Activated CD8-positive, alpha-beta memory T cell treated with anti-CD3 and anti-CD28 coated beads, Interleukin-2, amount 10 ng/mL, durations not matched to agents 7 days and 5 days (primary cell): Measurements from ENCODE around the gene FAM83G. TPM values are rescaled to one million over a fixed set of nuclear protein-coding genes. Genes with fewer than 3 reads are reported as not detected.

Experiments used
- ATAC-seq: fragments of 150-1000 bp; cut with Tn5 transposase; one replicate; pipeline ENCODE4 v1.10.0; 2021; ENCODE audit warnings: moderate library complexity
- CTCF ChIA-PET: fragments of 350-600 bp; sonication (Branson Sonifier 250); formaldehyde crosslinking; loops from one replicate; lab custom pipeline; 2021; ENCODE audit warnings: antibody characterized with exemption; lab: Charles Lee
- DNase-seq: peaks from one replicate; pipeline ENCODE4 v3.0.0-alpha.2; 2020
- H3K27ac Mint-ChIP-seq: one replicate; pipeline ENCODE4 v1.8.0; 2021; ENCODE audit warnings: mild to moderate bottlenecking, mixed read lengths
- H3K27me3 Mint-ChIP-seq: one replicate; pipeline ENCODE4 v1.8.0; 2021; ENCODE audit warnings: mixed read lengths
- H3K36me3 Mint-ChIP-seq: one replicate; pipeline ENCODE4 v1.8.0; 2021; ENCODE audit warnings: mild to moderate bottlenecking, mixed read lengths
- H3K4me1 Mint-ChIP-seq: one replicate; pipeline ENCODE4 v1.8.0; 2021; ENCODE audit warnings: mixed read lengths
- H3K4me3 Mint-ChIP-seq: one replicate; pipeline ENCODE4 v1.8.0; 2021; ENCODE audit warnings: mild to moderate bottlenecking, moderate library complexity, mixed read lengths
- H3K9me3 Mint-ChIP-seq: one replicate; pipeline ENCODE4 v1.8.0; 2022; ENCODE audit warnings: low read depth, mixed read lengths
- total RNA-seq, 2 experiments: library from RNA; stranded (reverse); gene quantifications; one replicate each; pipeline ENCODE4 v1.2.3, GENCODE V29; 2021

FAM83G gene
- total RNA-seq, 2 experiments from 2014 or later, result 4.7 to 4.8 TPM

GRCh38 chr17:18971801-18972200 is 32.8 kb downstream of the FAM83G start:
- Mint-ChIP-seq H3K27ac (no peak overlapping the region), H3K4me1 (no peaks in the 10 kb centered on the region), H3K36me3 (no peaks in the 10 kb centered on the region), H3K27me3 (no peaks in the 10 kb centered on the region), H3K4me3 (no peak overlapping the region), H3K9me3 (no peaks in the 10 kb centered on the region)
- DNase-seq (no peak), ATAC-seq (no peak)
- CTCF ChIA-PET, result interaction anchor here (0.5 to 2.7 kb wide), 2 partner anchors 11 to 75 kb away, joined by 3 to 12 read pairs; no protein-coding TSS in a partner anchor

GRCh38 chr17:18970582-18971480 is 33.7 kb downstream of the FAM83G start:
- ATAC-seq (no peak), DNase-seq (no peak)
- Mint-ChIP-seq H3K27ac (no peak overlapping the region), H3K27me3 (no peaks in the 10 kb centered on the region), H3K4me1 (no peaks in the 10 kb centered on the region), H3K4me3 (no peak overlapping the region), H3K9me3 (no peaks in the 10 kb centered on the region), H3K36me3 (no peaks in the 10 kb centered on the region)
- CTCF ChIA-PET, result interaction anchor here (1.9 kb wide), 1 partner anchor 10 kb away, joined by 9 read pairs; no protein-coding TSS in a partner anchor

- CTCF ChIA-PET, result interaction anchor here (1.9 kb wide), 1 partner anchor 8 kb away, joined by 9 read pairs; no protein-coding TSS in a partner anchor
- no peak overlapping the region for H3K4me3 Mint-ChIP-seq
- H3K4me1 Mint-ChIP-seq, result no peaks in the 10 kb centered on the region
- no peak for DNase-seq
- no peak for ATAC-seq
- no peaks in the 10 kb centered on the region for H3K9me3 Mint-ChIP-seq
- no peaks in the 10 kb centered on the region for H3K36me3 Mint-ChIP-seq
- H3K27ac Mint-ChIP-seq, result no peak overlapping the region
- H3K27me3 Mint-ChIP-seq, result no peaks in the 10 kb centered on the region
These were observed 35.3 kb downstream of the FAM83G start for GRCh38 chr17:18968945-18969887.

GRCh38 chr17:18968345-18968744 is 36.2 kb downstream of the FAM83G start:
- Mint-ChIP-seq H3K27me3 (no peaks in the 10 kb centered on the region), H3K9me3 (no peaks in the 10 kb centered on the region), H3K27ac (no peak overlapping the region), H3K4me3 (no peak overlapping the region), H3K36me3 (no peaks in the 10 kb centered on the region), H3K4me1 (no peaks in the 10 kb centered on the region)
- ATAC-seq (no peak), DNase-seq (no peak)
- CTCF ChIA-PET, result no interaction called here

- CTCF ChIA-PET, result no interaction called here
- no peaks in the 10 kb centered on the region for H3K36me3 Mint-ChIP-seq
- H3K4me1 Mint-ChIP-seq, result no peaks in the 10 kb centered on the region
- no peaks in the 10 kb centered on the region for H3K27me3 Mint-ChIP-seq
- ATAC-seq (no peak), DNase-seq (no peak)
- no peaks in the 10 kb centered on the region for H3K9me3 Mint-ChIP-seq
- H3K27ac Mint-ChIP-seq, result no peak overlapping the region
- no peak overlapping the region for H3K4me3 Mint-ChIP-seq
These were observed 36.6 kb downstream of the FAM83G start for GRCh38 chr17:18967916-18968315.

- Mint-ChIP-seq H3K4me3 (no peak overlapping the region), H3K27ac (no peak overlapping the region)
- no peak for ATAC-seq
These were observed 37.5 kb downstream of the FAM83G start for GRCh38 chr17:18966831-18967624.

DNA sequence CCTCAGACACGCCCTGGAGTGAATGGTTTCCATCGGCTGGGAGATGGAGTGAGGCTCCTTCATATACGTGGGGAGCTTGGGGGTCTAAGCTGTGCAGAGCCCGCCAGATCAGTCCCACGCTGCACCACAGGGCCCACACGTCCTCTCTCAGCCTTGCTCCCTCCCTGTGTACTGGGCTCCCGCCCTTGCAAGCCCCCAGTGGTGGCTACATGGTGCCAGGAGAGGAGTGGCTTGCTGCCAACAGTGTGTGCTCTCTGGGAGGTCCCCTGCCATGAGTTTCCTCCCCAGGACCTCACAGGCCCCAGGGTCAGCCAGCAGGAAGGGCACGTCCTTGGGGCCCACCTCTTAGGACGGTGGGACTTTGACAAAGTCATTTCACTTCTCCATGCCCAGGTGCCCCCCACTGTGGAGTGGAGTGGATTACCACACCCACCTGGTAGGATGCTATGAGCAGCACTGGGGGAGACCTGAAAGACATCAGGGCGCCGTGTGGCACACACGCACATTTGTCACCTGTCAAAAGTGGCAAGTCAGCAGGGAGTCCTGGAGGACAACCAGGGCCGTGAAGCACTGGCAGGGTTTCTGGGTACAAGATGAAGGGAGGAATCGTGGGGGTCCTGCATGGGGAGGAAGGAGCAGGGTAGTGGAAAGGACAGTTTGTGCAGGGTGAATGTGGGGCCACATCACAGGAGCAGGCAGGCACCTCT is 38.9 kb downstream of the FAM83G start:
- Mint-ChIP-seq H3K27ac (no peak overlapping the region), H3K4me3 (no peak overlapping the region), H3K9me3 (no peaks in the 10 kb centered on the region), H3K4me1 (peaks cover 6% of the 10 kb centered on the region), H3K36me3 (no peaks in the 10 kb centered on the region), H3K27me3 (no peaks in the 10 kb centered on the region)
- DNase-seq (no peak), ATAC-seq (no peak)
- CTCF ChIA-PET, result no interaction called here

More at GRCh38 chr17:18966831-18967624, 37.5 kb downstream of the FAM83G start:
- Mint-ChIP-seq H3K9me3 (no peaks in the 10 kb centered on the region), H3K4me1 (no peaks in the 10 kb centered on the region), H3K27me3 (no peaks in the 10 kb centered on the region), H3K36me3 (no peaks in the 10 kb centered on the region)
- CTCF ChIA-PET, result no interaction called here
- DNase-seq, result no peak

DNA sequence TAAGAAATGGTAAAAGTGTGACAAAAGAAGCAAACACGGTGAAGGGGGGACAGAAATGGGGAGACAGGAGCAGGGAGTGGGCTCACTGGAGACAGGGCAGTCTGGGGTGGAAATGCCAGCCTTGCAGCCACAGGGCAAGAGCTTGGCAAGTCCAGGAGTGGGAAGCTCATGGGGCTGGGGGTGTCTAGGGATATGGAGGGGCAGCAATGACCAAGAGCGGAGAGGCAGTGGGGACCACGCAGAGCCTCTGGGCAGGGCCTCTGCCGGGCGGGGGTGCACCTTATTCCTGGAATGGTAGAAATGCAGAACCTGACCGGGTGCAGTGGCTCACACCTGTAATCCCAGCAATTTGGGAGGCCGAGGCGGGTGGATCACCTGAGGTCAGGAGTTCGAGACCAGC is 40.0 kb downstream of the FAM83G start:
- ATAC-seq (no peak), DNase-seq (no peak)
- Mint-ChIP-seq H3K9me3 (no peaks in the 10 kb centered on the region), H3K4me1 (peaks cover 7% of the 10 kb centered on the region), H3K27me3 (no peaks in the 10 kb centered on the region), H3K4me3 (no peak overlapping the region), H3K36me3 (no peaks in the 10 kb centered on the region), H3K27ac (no peak overlapping the region)
- CTCF ChIA-PET, result no interaction called here

DNA sequence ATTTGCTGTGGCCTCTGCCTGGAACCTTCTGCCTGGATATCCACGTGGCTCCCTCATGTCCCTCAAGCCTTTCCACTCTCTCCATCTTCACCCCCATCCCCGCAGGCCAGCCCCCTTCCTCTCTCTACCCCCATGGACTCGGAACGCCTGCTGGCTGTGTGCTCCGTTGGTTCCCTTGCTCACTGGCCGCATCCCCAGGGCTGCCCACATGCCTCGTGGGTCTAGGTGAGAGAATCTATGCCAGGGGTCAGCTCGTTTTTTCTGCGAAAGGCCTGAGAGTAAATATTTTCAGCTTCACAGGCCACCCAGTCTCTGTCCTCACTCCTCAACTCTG is 40.6 kb downstream of the FAM83G start:
- CTCF ChIA-PET, result no interaction called here
- DNase-seq (no peak), ATAC-seq (no peak)
- H3K27ac Mint-ChIP-seq, result no peak overlapping the region
- no peaks in the 10 kb centered on the region for H3K9me3 Mint-ChIP-seq
- no peak overlapping the region for H3K4me3 Mint-ChIP-seq
- peaks cover 7% of the 10 kb centered on the region for H3K4me1 Mint-ChIP-seq
- no peaks in the 10 kb centered on the region for H3K36me3 Mint-ChIP-seq
- H3K27me3 Mint-ChIP-seq, result no peaks in the 10 kb centered on the region

DNA sequence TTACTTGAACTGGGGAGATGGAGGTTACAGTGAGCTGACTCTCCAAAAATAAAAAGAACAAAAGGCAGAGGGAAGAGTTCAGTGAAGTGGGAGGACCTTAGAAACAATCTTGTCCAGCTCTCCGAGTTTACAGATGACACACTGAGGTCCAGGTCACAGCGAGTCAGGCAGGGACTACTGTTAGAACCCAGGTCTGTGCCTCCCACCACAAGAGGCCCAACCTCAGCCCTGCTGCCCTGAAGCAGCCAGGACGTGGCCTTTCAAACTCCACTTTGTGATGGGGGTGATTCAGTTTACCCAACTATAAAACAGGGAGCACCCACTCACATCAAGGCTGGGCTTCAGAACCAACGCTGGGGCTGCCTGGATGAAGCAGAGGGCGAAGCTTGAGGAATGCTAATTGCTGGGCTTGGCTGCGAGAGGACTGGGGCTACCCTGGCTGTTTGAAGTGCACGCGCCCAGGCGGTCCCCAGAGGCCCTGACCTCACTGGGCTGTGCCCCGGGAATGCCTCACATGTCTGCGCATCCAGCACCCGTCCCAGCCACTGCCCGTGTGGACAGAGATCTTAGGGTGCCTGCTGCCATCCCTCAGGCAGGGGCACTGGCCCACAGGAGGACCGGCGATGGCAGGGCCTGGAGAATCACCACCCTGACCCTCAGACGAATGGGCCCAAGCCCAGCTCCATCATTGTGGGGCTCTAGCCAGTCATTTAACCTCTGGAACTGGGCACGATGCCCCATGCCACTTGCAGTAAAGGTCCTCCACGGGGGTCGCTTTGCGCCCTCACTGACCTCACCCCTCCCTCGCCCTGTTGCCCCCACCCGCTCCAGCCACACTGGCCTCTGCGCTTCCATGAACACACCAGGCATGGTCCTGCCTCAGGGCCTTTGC is 41.2 kb downstream of the FAM83G start:
- Mint-ChIP-seq H3K4me3 (no peak overlapping the region), H3K9me3 (no peaks in the 10 kb centered on the region), H3K36me3 (no peaks in the 10 kb centered on the region), H3K27ac (no peak overlapping the region), H3K4me1 (peaks cover 7% of the 10 kb centered on the region), H3K27me3 (no peaks in the 10 kb centered on the region)
- ATAC-seq (no peak), DNase-seq (no peak)
- CTCF ChIA-PET, result interaction anchor here (1.0 kb wide), 1 partner anchor 16 kb away, joined by 4 read pairs; no protein-coding TSS in a partner anchor

DNA sequence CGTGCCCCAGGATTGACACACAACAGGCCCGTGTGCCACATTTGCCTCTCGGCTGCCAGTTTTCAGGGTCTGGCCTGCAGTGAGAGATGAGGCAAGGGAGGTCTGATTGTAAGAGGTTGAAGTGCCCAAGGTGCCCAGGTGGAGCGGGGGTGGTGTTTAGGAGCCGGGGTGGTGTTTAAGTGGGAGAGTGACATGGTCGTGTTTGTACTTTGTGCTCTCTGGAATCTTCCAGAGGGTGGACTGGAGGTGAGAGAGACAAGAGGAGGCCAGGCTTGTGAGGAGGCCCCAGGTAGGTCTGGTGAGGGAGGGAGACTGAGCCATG is 42.1 kb downstream of the FAM83G start:
- Mint-ChIP-seq H3K4me1 (peaks cover 7% of the 10 kb centered on the region), H3K36me3 (no peaks in the 10 kb centered on the region), H3K9me3 (no peaks in the 10 kb centered on the region), H3K27ac (no peak overlapping the region), H3K27me3 (no peaks in the 10 kb centered on the region), H3K4me3 (no peak overlapping the region)
- no peak for DNase-seq
- CTCF ChIA-PET, result interaction anchor here (1.0 to 2.6 kb wide), 3 partner anchors 17 to 104 kb away, joined by 4 to 8 read pairs (median 7); partner anchors contain the start of gene PRPSAP2
- ATAC-seq, result no peak
